Measurements from ENCODE around the gene SDK2.

GRCh38 chr17:73288534-73289302, 355.5 kb downstream of the SDK2 start:
- TF ChIP-seq CTCF (IDR thresholded peaks at IDR 0.05) (no peak), EP300 (IDR thresholded peaks at IDR 0.05) (no peak), POLR2A (IDR thresholded peaks at IDR 0.05) (no peak), POLR2AphosphoS5 (IDR thresholded peaks at IDR 0.05) (no peak)
